GM19099 (cell line): ENCODE results near the gene GTF3C5.
"Not testable (repeated sequence)": the region's sequence is repeated elsewhere in the genome, so short reads cannot be mapped to it uniquely, and the experiment has no call there.

Source experiments
- POLR2A ChIP-seq: IDR thresholded peaks from 3 replicates; pipeline ENCODE4 v1.6.1; 2011; ENCODE audit warnings: low read depth; ENCODE audit not compliant: insufficient read length; ENCODE audit errors: extremely low read depth

GTF3C5 gene

GRCh38 chr9:133054966-133055365, 24.2 kb downstream of the GTF3C5 start:
- no peak for TF ChIP-seq POLR2A

DNA sequence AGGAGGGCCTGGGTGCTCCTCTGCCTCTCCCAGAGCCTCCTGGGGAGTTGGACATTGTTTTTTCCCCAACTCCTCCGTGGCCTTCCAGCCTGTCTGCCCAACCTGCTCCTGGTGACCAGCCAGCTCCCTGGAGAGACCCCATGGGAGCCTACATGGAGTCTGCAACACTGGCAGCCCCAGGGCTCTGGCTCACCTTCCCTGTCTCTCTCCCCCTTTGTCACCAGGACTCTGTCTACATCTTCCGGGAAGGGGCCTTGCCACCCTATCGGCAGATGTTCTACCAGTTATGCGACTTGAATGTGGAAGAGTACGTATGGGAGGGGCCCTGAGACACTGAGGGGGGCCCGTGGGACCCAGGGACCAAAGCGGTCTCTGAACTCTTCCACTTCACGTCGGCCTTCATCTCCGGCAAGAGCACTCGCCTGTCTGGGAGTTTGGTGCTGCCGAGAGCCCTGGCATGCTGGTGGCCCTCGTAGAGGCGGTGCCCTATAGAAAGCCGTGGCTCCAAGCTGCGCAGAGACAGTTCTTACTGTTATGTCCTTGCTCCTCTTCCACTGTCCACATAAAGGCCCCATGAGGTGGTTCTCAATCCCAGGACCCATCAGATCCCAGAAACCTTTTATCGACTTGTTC, 25.1 kb downstream of the GTF3C5 start:
- TF ChIP-seq POLR2A, result no peak

- TF ChIP-seq POLR2A, result no peak
These were observed 25.7 kb downstream of the GTF3C5 start for GRCh38 chr9:133056533-133056932.

GRCh38 chr9:133057006-133057405, 26.2 kb downstream of the GTF3C5 start:
- no peak for TF ChIP-seq POLR2A

GRCh38 chr9:133057553-133057952, 26.8 kb downstream of the GTF3C5 start:
- TF ChIP-seq POLR2A, result no peak

DNA sequence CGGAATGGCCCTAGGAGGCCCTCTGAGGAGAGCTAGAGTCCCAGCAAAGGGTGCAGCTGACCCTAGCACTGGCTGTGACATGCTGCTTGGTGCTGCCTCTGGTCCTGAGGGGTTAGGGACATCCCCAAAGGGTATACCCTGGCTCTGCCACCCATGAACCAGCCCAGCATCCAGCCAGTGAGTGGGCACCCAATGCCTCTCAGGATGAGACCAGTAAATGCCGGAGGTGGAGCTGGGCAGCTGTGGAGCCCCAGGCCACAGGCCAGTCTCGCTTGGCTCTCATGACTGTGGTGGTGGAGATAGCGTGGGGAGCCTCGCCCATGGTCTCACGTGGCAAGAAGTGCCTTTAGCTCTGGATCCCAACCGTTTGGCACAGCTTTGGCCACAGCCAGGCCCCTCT, 27.3 kb downstream of the GTF3C5 start:
- no peak for TF ChIP-seq POLR2A

- no peak for TF ChIP-seq POLR2A
These were observed 27.9 kb downstream of the GTF3C5 start for GRCh38 chr9:133058550-133059320.

DNA sequence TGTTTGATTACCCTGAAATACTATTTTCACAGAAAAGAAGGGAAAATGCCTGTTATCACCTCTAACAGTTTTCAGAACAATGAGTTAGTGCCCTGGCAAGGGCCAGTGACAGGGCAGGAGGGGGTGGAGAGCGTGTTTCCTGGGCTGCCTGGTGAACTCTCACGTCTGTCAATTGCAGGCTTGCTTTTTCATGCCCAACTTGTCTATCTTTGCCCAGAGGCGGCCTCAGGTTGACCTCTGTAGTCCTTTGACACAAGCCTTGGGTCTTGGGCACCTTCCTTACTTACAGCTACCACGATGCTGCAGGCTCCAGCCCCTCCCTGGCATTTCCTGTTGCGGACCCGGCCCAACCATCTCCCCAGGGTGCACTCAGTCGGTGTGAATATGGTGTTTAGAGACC, 28.8 kb downstream of the GTF3C5 start:
- no peak for TF ChIP-seq POLR2A

DNA sequence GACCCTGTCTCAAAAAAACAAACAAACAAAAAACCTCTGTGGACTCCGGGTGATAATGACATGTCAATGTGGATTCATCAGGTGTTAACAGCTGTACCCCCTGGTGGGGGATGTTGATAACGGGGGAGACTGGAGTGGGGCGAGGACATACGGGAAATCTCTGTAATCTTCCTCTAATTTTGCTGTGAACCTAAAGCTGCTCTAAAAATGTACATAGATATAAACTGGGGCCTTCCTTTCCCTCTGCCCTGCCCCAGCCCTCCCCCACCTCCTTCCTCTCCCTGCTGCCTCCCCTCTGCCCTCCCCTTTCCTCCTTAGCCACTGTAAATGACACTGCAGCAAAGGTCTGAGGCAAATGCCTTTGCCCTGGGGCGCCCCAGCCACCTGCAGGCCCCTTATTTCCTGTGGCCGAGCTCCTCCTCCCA, 29.6 kb downstream of the GTF3C5 start:
- TF ChIP-seq POLR2A, result no peak

GRCh38 chr9:133061764-133062145, 31.0 kb downstream of the GTF3C5 start, which contains the start of gene CEL:
CEL (plus strand) TSS chr9:133061981; CDS start chr9:133062003, 22 bp downstream.
- not testable (repeated sequence) for TF ChIP-seq POLR2A

DNA sequence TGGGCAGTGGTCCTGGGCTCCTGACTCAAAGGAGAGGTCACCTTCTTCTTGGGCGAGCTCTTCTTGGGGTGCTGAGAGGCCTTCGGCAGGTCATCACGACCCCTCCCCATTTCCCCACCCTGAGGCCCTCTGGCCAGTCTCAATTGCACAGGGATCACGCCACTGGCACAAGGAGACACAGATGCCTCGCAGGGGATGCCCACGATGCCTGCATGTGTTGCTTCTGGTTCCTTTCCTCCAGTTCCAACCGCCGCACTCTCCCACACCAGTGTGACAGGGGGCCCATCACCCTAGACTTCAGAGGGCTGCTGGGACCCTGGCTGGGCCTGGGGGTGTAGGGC, 32.3 kb downstream of the GTF3C5 start:
- TF ChIP-seq POLR2A, result no peak

DNA sequence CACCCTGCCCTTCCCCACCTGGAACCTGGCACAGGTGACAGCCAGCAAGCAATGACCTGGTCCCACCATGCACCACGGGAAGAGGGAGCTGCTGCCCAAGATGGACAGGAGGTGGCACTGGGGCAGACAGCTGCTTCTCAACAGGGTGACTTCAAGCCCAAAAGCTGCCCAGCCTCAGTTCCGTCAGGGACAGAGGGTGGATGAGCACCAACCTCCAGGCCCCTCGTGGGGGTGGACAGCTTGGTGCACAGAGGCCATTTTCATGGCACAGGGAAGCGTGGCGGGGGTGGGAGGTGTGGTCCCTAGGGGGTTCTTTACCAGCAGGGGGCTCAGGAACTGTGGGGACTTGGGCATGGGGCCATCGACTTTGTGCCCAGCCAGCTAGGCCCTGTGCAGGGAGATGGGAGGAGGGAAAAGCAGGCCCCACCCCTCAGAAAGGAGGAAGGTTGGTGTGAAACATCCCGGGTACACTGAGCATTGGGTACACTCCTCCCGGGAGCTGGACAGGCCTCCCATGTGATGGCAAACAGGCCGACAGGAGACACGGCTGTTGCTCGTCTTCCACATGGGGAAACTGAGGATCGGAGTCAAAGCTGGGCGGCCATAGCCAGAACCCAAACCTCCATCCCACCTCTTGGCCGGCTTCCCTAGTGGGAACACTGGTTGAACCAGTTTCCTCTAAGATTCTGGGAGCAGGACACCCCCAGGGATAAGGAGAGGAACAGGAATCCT, 32.9 kb downstream of the GTF3C5 start:
- TF ChIP-seq POLR2A, result no peak

DNA sequence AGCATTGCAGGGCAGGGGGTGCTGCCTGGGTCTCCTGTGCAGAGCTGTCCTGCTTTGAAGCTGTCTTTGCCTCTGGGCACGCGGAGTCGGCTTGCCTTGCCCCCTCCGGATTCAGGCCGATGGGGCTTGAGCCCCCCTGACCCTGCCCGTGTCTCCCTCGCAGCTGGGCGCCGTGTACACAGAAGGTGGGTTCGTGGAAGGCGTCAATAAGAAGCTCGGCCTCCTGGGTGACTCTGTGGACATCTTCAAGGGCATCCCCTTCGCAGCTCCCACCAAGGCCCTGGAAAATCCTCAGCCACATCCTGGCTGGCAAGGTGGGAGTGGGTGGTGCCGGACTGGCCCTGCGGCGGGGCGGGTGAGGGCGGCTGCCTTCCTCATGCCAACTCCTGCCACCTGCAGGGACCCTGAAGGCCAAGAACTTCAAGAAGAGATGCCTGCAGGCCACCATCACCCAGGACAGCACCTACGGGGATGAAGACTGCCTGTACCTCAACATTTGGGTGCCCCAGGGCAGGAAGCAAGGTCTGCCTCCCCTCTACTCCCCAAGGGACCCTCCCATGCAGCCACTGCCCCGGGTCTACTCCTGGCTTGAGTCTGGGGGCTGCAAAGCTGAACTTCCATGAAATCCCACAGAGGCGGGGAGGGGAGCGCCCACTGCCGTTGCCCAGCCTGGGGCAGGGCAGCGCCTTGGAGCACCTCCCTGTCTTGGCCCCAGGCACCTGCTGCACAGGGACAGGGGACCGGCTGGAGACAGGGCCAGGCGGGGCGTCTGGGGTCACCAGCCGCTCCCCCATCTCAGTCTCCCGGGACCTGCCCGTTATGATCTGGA, 33.7 kb downstream of the GTF3C5 start:
- no peak for TF ChIP-seq POLR2A

DNA sequence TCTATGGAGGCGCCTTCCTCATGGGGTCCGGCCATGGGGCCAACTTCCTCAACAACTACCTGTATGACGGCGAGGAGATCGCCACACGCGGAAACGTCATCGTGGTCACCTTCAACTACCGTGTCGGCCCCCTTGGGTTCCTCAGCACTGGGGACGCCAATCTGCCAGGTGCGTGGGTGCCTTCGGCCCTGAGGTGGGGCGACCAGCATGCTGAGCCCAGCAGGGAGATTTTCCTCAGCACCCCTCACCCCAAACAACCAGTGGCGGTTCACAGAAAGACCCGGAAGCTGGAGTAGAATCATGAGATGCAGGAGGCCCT, 34.2 kb downstream of the GTF3C5 start:
- TF ChIP-seq POLR2A, result no peak

DNA sequence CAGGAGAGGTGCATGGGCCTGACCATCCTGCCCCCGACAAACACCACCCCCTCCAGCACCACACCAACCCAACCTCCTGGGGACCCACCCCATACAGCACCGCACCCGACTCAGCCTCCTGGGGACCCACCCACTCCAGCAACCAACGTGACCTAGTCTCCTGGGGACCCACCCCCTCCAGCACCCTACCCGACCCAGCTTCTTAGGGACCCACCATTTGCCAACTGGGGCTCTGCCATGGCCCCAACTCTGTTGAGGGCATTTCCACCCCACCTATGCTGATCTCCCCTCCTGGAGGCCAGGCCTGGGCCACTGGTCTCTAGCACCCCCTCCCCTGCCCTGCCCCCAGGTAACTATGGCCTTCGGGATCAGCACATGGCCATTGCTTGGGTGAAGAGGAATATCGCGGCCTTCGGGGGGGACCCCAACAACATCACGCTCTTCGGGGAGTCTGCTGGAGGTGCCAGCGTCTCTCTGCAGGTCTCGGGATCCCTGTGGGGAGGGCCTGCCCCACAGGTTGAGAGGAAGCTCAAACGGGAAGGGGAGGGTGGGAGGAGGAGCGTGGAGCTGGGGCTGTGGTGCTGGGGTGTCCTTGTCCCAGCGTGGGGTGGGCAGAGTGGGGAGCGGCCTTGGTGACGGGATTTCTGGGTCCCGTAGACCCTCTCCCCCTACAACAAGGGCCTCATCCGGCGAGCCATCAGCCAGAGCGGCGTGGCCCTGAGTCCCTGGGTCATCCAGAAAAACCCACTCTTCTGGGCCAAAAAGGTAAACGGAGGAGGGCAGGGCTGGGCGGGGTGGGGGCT, 35.6 kb downstream of the GTF3C5 start:
- TF ChIP-seq POLR2A, result no peak

GRCh38 chr9:133067006-133067405, 36.2 kb downstream of the GTF3C5 start:
- no peak for TF ChIP-seq POLR2A
